ENCODE measurements around the gene NEURL1. TPM values are rescaled to one million over a fixed set of nuclear protein-coding genes. Genes with fewer than 3 reads are reported as not detected.

Gene NEURL1
- total RNA-seq, 1 experiment from 2014 or later: 0.10 TPM

DNA sequence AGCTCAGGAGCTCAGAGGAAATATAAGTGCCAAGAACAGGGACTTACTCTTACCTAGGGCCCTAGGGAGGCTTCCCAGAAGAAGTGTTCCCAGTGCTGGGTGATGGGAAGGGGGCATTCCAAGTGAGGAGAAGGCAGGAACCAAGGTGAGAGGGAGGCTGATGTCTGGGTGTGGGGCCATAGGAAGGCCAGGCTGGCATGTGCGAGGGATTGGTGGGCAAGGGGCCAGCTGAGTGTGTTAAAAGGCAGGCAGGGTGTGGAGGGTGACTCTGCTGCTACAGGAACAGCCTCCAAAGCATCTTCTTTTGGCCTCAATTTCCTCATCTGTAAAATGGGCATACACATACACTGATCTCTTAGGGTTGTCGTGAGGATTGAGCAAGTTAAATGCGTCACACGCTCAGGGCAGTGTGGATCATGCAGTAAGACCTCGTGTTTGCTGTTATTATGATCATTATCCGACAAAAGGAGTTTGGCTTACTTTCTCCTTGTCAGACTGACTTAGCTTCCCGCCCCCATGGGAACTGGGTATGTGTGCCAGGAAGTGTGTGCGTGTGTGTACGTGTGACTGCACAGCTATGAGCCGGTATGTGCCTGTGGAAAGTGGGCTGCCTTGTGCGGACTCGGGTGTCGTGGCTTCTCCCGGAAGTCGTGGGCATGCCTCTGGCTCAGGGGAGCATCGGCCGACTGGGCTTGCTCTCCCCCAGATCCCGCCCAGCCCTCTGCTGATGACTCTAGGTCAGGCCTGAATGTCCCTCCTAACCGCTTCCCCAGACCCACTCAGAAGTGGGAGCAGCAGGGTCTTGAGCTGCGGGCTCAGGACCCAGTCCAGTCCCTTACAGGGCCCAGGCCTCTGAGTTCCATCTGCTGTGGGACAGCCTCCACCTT lies 59.6 kb downstream of the NEURL1 start:
- DNase-seq (ENCODE audit: low read depth, low spot score): no peak
- H3K9me3 ChIP-seq (ENCODE audit: control insufficient read depth, insufficient read depth, low read depth, low read length): no peaks in the 10 kb centered on the region
- CTCF ChIA-PET: interaction anchor here (1.7 kb wide), 1 partner anchor 11 kb away, joined by 4 read pairs; no protein-coding TSS in a partner anchor
- H3K27me3 ChIP-seq (ENCODE audit: control insufficient read depth, insufficient read depth, low read length): peaks cover 14% of the 10 kb centered on the region
- intact Hi-C loops (cut with micrococcal nuclease; ENCODE audit: unreplicated experiment): no loop called here
- POLR2A ChIA-PET: no interaction called here
- in situ Hi-C loops (cut with HindIII; ENCODE audit: low pct_unique_long_range_greater_than_20kb, low sequenced_read_pairs): no loop called here
- no peaks in the 10 kb centered on the region for H3K4me1 ChIP-seq (ENCODE audit: control insufficient read depth, insufficient read depth, low read length)
- H3K36me3 ChIP-seq (ENCODE audit: control insufficient read depth, insufficient read depth, low read length): no peaks in the 10 kb centered on the region
- ATAC-seq: no peak
- no peak overlapping the region for H3K4me3 ChIP-seq (ENCODE audit: low read depth in 2 of 2, low read length in 2 of 2)
- no peak overlapping the region for H3K27ac ChIP-seq (ENCODE audit: low read length)
- BruUV-seq (replicated peaks): no TSS peak
- no peak for TF ChIP-seq REST (IDR thresholded peaks at IDR 0.05; ENCODE audit: insufficient read depth in 1 of 2, low read depth in 2 of 2, low read length in 1 of 2)
- TF ChIP-seq CTCF (IDR thresholded peaks at IDR 0.05): no peak
- TF ChIP-seq TCF7L2 (IDR thresholded peaks at IDR 0.05; ENCODE audit: low read depth, low read length): no peak
- no peak for TF ChIP-seq SIN3A (IDR thresholded peaks at IDR 0.05; ENCODE audit: borderline replicate concordance, insufficient read depth, low read depth, low read length)
- no peak for TF ChIP-seq POLR2AphosphoS5 (IDR thresholded peaks at IDR 0.05; ENCODE audit: low read depth, low read length)

- in situ Hi-C loops (cut with HindIII; ENCODE audit: low pct_unique_long_range_greater_than_20kb, low sequenced_read_pairs) (no loop called here), intact Hi-C loops (cut with micrococcal nuclease; ENCODE audit: unreplicated experiment) (no loop called here)
- no peak overlapping the region for H3K4me3 ChIP-seq (ENCODE audit: low read depth in 2 of 2, low read length in 2 of 2)
- H3K9me3 ChIP-seq (ENCODE audit: control insufficient read depth, insufficient read depth, low read depth, low read length): no peaks in the 10 kb centered on the region
- H3K27ac ChIP-seq (ENCODE audit: low read length): no peak overlapping the region
- ATAC-seq (no peak), DNase-seq (ENCODE audit: low read depth, low spot score) (no peak)
- H3K27me3 ChIP-seq (ENCODE audit: control insufficient read depth, insufficient read depth, low read length): peaks cover 14% of the 10 kb centered on the region
- no peak for TF ChIP-seq TCF7L2 (IDR thresholded peaks at IDR 0.05; ENCODE audit: low read depth, low read length)
- no peak for TF ChIP-seq CTCF (IDR thresholded peaks at IDR 0.05)
- no peak for TF ChIP-seq SIN3A (IDR thresholded peaks at IDR 0.05; ENCODE audit: borderline replicate concordance, insufficient read depth, low read depth, low read length)
- no peak for TF ChIP-seq POLR2AphosphoS5 (IDR thresholded peaks at IDR 0.05; ENCODE audit: low read depth, low read length)
- TF ChIP-seq REST (IDR thresholded peaks at IDR 0.05; ENCODE audit: insufficient read depth in 1 of 2, low read depth in 2 of 2, low read length in 1 of 2): no peak
- ChIA-PET POLR2A (no interaction called here), CTCF (interaction anchor here (1.7 kb wide), 1 partner anchor 10 kb away, joined by 4 read pairs; no protein-coding TSS in a partner anchor)
- H3K36me3 ChIP-seq (ENCODE audit: control insufficient read depth, insufficient read depth, low read length): no peaks in the 10 kb centered on the region
- BruUV-seq (replicated peaks): no TSS peak
- no peaks in the 10 kb centered on the region for H3K4me1 ChIP-seq (ENCODE audit: control insufficient read depth, insufficient read depth, low read length)
These were observed 60.4 kb downstream of the NEURL1 start for GRCh38 chr10:103553743-103554487.
